ENCODE results near the gene EIF3B. TPM values are rescaled to one million over a fixed set of nuclear protein-coding genes. Genes with fewer than 3 reads are reported as not detected.
"Not testable (repeated sequence)": the region's sequence is repeated elsewhere in the genome, so short reads cannot be mapped to it uniquely, and the experiment has no call there.

Gene EIF3B
- total RNA-seq = 100 to 1,000 TPM; 111 to 122 (median 115) TPM

DNA sequence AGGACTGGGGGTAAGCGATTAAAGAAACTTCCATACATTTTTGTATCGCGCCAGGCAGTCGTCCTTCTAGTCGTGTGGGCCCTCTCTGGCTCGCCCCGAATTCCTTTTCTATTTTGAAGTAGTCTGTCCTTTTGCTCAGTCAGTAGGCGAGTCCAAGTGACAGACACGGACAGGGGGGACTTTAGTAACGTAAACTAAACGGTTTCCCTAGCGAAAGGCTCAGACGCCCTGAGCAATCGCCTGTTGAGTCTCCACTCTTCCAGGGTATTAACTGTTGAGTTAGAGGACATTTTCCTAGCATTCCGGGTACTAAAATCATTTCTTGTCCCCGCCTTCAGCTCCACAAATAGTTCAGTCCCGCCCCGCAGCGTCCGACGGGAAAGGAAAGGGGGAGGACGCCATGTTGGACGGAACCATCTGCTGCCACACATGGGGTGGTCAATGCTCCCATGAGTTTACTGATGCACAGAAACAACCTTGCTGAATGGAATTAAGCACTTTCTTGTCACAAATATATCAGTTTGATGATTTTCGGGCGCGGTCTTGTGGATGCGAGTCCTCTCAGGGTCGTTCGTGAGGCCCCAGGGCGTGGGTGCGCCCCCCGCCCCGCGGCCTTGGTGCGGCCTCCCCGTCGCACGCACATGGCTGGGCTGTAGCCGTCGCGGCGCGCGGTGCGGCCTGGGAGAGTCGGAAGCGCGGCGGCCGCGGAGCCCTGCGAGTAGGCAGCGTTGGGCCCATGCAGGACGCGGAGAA is at the start of gene EIF3B:
EIF3B (plus strand) TSS at position 642 of the 753 bp plus-strand sequence; CDS start at position 737, 95 bp downstream.
- Histone ChIP-seq H3K9me3 (no peaks in the 10 kb centered on the region), H3K4me1 (peaks cover 5 to 12% of the 10 kb centered on the region in 2 donors), H3K4me3 (peak within 1 kb of the TSS; percentile 91 to 99 (median 99)), H3K27me3 (no peaks in the 10 kb centered on the region), H3K36me3 (no peaks in the 10 kb centered on the region), H3K27ac (peak within 1 kb of the TSS; percentile 100)
- peak; percentile 86 to 89 for DNase-seq (ENCODE audit: low spot score in 2 of 2)
- intact Hi-C loops (cut with DNase I; ENCODE audit: low total_unique reads) = no loop called here
- TF ChIP-seq POLR2A (IDR thresholded peaks at IDR 0.05) (no peak), POLR2AphosphoS5 (IDR thresholded peaks at IDR 0.05) (peak; percentile 72 to 95 (median 87))
- TF ChIP-seq, protein P1, sequence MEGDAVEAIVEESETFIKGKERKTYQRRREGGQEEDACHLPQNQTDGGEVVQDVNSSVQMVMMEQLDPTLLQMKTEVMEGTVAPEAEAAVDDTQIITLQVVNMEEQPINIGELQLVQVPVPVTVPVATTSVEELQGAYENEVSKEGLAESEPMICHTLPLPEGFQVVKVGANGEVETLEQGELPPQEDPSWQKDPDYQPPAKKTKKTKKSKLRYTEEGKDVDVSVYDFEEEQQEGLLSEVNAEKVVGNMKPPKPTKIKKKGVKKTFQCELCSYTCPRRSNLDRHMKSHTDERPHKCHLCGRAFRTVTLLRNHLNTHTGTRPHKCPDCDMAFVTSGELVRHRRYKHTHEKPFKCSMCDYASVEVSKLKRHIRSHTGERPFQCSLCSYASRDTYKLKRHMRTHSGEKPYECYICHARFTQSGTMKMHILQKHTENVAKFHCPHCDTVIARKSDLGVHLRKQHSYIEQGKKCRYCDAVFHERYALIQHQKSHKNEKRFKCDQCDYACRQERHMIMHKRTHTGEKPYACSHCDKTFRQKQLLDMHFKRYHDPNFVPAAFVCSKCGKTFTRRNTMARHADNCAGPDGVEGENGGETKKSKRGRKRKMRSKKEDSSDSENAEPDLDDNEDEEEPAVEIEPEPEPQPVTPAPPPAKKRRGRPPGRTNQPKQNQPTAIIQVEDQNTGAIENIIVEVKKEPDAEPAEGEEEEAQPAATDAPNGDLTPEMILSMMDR (IDR thresholded peaks at IDR 0.05) = peak in 1 of 3 donors; percentile 11

DNA sequence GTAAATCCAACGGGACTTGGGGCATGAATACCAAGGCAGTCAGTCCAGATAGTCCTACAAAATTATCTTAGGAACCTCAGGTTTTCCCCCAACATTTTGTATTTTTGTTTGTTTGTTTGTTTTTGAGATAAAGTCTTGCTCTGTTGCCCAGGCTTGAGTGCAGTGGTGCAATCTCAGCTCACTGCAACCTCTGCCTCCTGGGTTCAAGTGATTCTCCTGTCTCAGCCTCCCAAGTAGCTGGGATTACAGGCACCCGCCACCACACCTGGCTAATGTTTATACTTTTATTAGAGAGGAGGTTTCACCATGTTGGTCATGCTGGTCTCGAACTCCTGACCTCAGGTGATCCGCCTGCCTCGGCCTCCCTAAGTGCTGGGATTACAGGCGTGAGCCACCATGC is 49.4 kb upstream of the EIF3B start:
- H3K27me3 ChIP-seq; intact Hi-C loops (cut with DNase I; ENCODE audit: low total_unique reads); H3K36me3 ChIP-seq; H3K9me3 ChIP-seq; H3K4me3 ChIP-seq; DNase-seq (ENCODE audit: low spot score in 2 of 2); H3K4me1 ChIP-seq: not testable (repeated sequence)
- H3K27ac ChIP-seq = peak overlapping the region in 1 of 2 donors; percentile 20

DNA sequence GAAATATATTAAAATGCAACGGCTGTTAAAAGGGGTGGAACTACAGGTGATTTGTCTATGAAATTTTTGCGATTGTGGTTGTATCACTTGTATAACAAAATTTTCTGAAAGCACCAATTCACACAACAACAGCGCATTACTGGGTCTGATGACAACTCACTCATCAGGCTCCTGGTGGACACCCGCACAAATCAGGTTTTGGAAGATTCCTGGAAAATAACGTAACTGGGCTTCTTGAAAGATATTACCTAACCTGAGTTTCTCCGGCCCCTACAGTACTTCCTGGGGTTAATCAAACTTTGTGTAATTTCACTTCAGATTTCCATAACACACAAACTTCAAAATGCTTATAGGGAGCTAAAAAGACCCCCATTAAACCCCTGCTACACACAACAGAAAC is 47.9 kb upstream of the EIF3B start:
- Histone ChIP-seq H3K27ac (no peak overlapping the region), H3K27me3 (no peaks in the 10 kb centered on the region), H3K36me3 (no peaks in the 10 kb centered on the region), H3K4me3 (no peak overlapping the region), H3K9me3 (no peaks in the 10 kb centered on the region), H3K4me1 (no peaks in the 10 kb centered on the region)
- TF ChIP-seq, protein P1 (IDR thresholded peaks at IDR 0.05) = no peak
- no peak for TF ChIP-seq POLR2AphosphoS5 (IDR thresholded peaks at IDR 0.05)
- TF ChIP-seq POLR2A (IDR thresholded peaks at IDR 0.05) = no peak
- no peak for DNase-seq (ENCODE audit: low spot score in 2 of 2)
- intact Hi-C loops (cut with DNase I; ENCODE audit: low total_unique reads) = no loop called here

DNA sequence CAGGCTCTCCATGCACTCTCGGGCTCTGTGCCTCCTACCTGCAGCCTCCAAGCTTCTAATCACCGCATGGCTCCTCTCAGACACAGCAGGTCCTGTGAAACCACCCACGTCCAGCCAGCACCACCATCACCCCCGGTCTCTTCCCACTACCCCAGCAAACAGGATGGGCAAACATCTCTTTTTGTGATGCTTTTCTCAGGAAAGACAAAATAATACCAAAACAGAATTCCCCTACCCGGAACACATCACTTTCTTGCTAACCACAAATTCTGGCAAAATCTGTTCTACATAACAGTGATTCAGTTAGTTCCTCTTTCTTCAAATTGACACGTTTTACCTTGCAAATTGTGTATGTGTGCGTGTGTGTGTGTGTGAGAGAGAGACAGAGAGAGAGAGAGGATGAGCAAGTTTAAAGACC is 46.9 kb upstream of the EIF3B start:
- H3K27me3 ChIP-seq = no peaks in the 10 kb centered on the region
- H3K27ac ChIP-seq = no peak overlapping the region
- H3K4me3 ChIP-seq = no peak overlapping the region
- intact Hi-C loops (cut with DNase I; ENCODE audit: low total_unique reads) = no loop called here
- H3K9me3 ChIP-seq = no peaks in the 10 kb centered on the region
- no peaks in the 10 kb centered on the region for H3K36me3 ChIP-seq
- H3K4me1 ChIP-seq = no peaks in the 10 kb centered on the region
- DNase-seq (ENCODE audit: low spot score in 2 of 2) = no peak
- TF ChIP-seq, protein P1 (IDR thresholded peaks at IDR 0.05) = no peak
- TF ChIP-seq POLR2A (IDR thresholded peaks at IDR 0.05) (no peak), POLR2AphosphoS5 (IDR thresholded peaks at IDR 0.05) (no peak)

DNA sequence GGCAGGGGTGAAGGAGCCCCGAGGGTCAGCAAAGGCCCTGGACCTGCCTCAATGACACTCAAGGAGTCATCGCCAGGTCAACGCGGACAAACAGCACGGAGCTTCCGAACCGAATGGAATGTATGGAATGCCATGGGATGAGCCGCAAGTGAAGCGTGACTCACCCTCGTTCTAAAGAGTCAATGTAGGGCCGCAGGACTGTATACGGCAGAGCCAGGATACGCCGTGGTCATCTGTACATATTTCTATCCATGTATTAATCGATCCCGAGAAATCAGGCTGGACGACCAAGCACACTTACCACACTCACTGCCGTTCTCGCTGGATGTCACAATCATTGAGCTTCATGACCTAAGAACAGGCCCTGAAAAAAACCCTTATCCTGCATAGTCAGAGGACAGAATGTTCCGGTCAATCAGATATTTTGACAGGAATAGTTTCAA is 44.7 kb upstream of the EIF3B start:
- intact Hi-C loops (cut with DNase I; ENCODE audit: low total_unique reads) = no loop called here
- peak in 1 of 3 donors; percentile 29 for TF ChIP-seq POLR2AphosphoS5 (IDR thresholded peaks at IDR 0.05)
- TF ChIP-seq, protein P1 (IDR thresholded peaks at IDR 0.05) = no peak
- no peaks in the 10 kb centered on the region for H3K36me3 ChIP-seq

More for the DNA sequence above, 44.7 kb upstream of the EIF3B start:
- H3K27me3 ChIP-seq = no peaks in the 10 kb centered on the region
- DNase-seq (ENCODE audit: low spot score in 2 of 2) = peak in 1 of 2 donors; percentile 53
- H3K27ac ChIP-seq = no peak overlapping the region
- H3K4me1 ChIP-seq = no peaks in the 10 kb centered on the region
- no peak overlapping the region for H3K4me3 ChIP-seq
- H3K9me3 ChIP-seq = no peaks in the 10 kb centered on the region
